Keratinocyte (primary cell): ENCODE measurements around the gene PTPN14. TPM values are rescaled to one million over a fixed set of nuclear protein-coding genes. Genes with fewer than 3 reads are reported as not detected.

Experiments used
- DNase-seq: peaks from one replicate; pipeline ENCODE4 v3.0.0-alpha.2; 2011; ENCODE audit warnings: low read depth, missing footprints, low spot score
- FAIRE-seq: peaks from 2 replicates; lab custom pipeline; 2011; peaks lifted over from hg19 to GRCh38; lab: Jason Lieb, UNC
- H2AFZ ChIP-seq: 2 replicates; pipeline ENCODE4 v1.6.0; 2012; ENCODE audit warnings: low read length, control low read depth, inconsistent platforms; ENCODE audit not compliant: control insufficient read depth
- H3K27ac ChIP-seq: 2 replicates; pipeline ENCODE4 v1.5.1; 2011; ENCODE audit warnings: low read length; ENCODE audit not compliant: control insufficient read depth, insufficient read depth
- H3K27me3 ChIP-seq: 3 replicates; pipeline ENCODE4 v1.6.0; 2011; ENCODE audit warnings: low read length; ENCODE audit not compliant: control insufficient read depth, insufficient read depth; ENCODE audit errors: extremely low read depth
- H3K36me3 ChIP-seq, 2 experiments: 2 replicates in 1 of 2; 3 replicates in 1 of 2; pipeline ENCODE4 v1.5.1; 2011; ENCODE audit warnings: low read length in 2 of 2, mild to moderate bottlenecking in 1 of 2; ENCODE audit not compliant: control insufficient read depth in 2 of 2, insufficient read depth in 2 of 2; ENCODE audit errors: extremely low read depth in 1 of 2
- H3K4me1 ChIP-seq: 3 replicates; pipeline ENCODE4 v1.5.1; 2011; ENCODE audit warnings: low read length; ENCODE audit not compliant: control insufficient read depth, insufficient read depth; ENCODE audit errors: extremely low read depth
- H3K4me2 ChIP-seq: 3 replicates; pipeline ENCODE4 v1.6.0; 2011; ENCODE audit warnings: low read depth, low read length; ENCODE audit not compliant: control insufficient read depth, insufficient read depth; ENCODE audit errors: extremely low read depth
- H3K4me3 ChIP-seq, 3 experiments: fragments of 200-600 bp in 1 of 3; sonication (generic) in 1 of 3; 2 replicates in 2 of 3; 3 replicates in 1 of 3; pipeline ENCODE4 v1.5.1; 2011 to 2016; ENCODE audit warnings: low read length in 3 of 3, mild to moderate bottlenecking in 3 of 3, control low read depth in 2 of 3, inconsistent platforms in 1 of 3, low read depth in 1 of 3, mixed read lengths in 1 of 3, mixed run types in 1 of 3, moderate library complexity in 1 of 3; ENCODE audit not compliant: control insufficient read depth in 2 of 3, insufficient read depth in 2 of 3; ENCODE audit errors: extremely low read depth in 1 of 3
- H3K79me2 ChIP-seq: 2 replicates; pipeline ENCODE4 v1.6.0; 2012; ENCODE audit warnings: low read length; ENCODE audit not compliant: control insufficient read depth, insufficient read depth
- H3K9ac ChIP-seq: 3 replicates; pipeline ENCODE4 v1.6.0; 2011; ENCODE audit warnings: low read length; ENCODE audit not compliant: control insufficient read depth, insufficient read depth; ENCODE audit errors: extremely low read depth
- H3K9me1 ChIP-seq: 3 replicates; pipeline ENCODE4 v1.6.0; 2011; ENCODE audit warnings: low read length; ENCODE audit not compliant: control insufficient read depth, insufficient read depth; ENCODE audit errors: extremely low read depth
- H3K9me3 ChIP-seq: 2 replicates; pipeline ENCODE4 v1.5.1; 2012; ENCODE audit warnings: low read depth, low read length; ENCODE audit not compliant: control insufficient read depth
- H4K20me1 ChIP-seq: 3 replicates; pipeline ENCODE4 v1.6.0; 2011; ENCODE audit warnings: low read length; ENCODE audit not compliant: control insufficient read depth, insufficient read depth; ENCODE audit errors: extremely low read depth
- CTCF ChIP-seq, 3 experiments: IDR thresholded peaks in 1 of 3; conservative IDR thresholded peaks in 1 of 3; optimal IDR thresholded peaks in 1 of 3; 2 replicates in 2 of 3; 3 replicates in 1 of 3; pipeline versions ENCODE3 to v1.5.1; 2011; ENCODE audit warnings: low read length in 3 of 3, mild to moderate bottlenecking in 3 of 3, moderate library complexity in 2 of 3, control low read depth in 1 of 3, inconsistent platforms in 1 of 3; ENCODE audit not compliant: insufficient read depth in 2 of 3; ENCODE audit errors: extremely low read depth in 1 of 3
- EZH2 ChIP-seq: IDR thresholded peaks from one replicate; pipeline ENCODE4 v1.6.1; 2012; ENCODE audit warnings: inconsistent platforms, mild to moderate bottlenecking, low read length, moderate library complexity
- dilution Hi-C: fragments of 300-500 bp; cut with MboI; formaldehyde crosslinking; loops from one replicate; pipeline ENCODE4 v1.7.0; 2020; ENCODE audit warnings: low sequenced_read_pairs; ENCODE audit not compliant: extremely low pct_ligation_motif_present
- polyA plus RNA-seq, 5 experiments: library from polyadenylated mRNA; depleted of rRNA in 3 of 5; stranded (reverse) in 3 of 5; stranded (forward) in 1 of 5; unstranded in 1 of 5; fragments of >200 nt; gene quantifications; 1 replicate in 1 of 5; 2 replicates in 3 of 5; 3 replicates in 1 of 5; pipeline versions ENCODE4 v1.2.1 to v1.2.3, GENCODE V29; 2011 to 2012; ENCODE audit warnings: missing spikeins in 2 of 5, low read depth in 1 of 5, low replicate concordance in 1 of 5

The PTPN14 gene
- polyA plus RNA-seq, 1 donor (not counting 4 experiments of a cell fraction or from before 2014, with no cell fraction given) = 29.9 TPM

- Histone ChIP-seq H3K27me3 (no peaks in the 10 kb centered on the region), H3K79me2 (peaks cover 100% of the 10 kb centered on the region), H3K9me1 (no peaks in the 10 kb centered on the region), H3K4me2 (no peak overlapping the region), H3K4me1 (peaks cover 36% of the 10 kb centered on the region), H3K9me3 (no peaks in the 10 kb centered on the region), H3K9ac (no peak overlapping the region), H4K20me1 (peaks cover 5% of the 10 kb centered on the region), H3K36me3 (peaks cover 0 to 5% of the 10 kb centered on the region in 2 experiments), H3K27ac (no peak overlapping the region), H2AFZ (no peak overlapping the region), H3K4me3 (no peak overlapping the region)
- DNase-seq (no peak), FAIRE-seq (no peak)
- TF ChIP-seq CTCF (optimal IDR thresholded peaks at IDR 0.05 in 1 of 3, IDR thresholded peaks at IDR 0.05 in 1 of 3, conservative IDR thresholded peaks at IDR 0.05 in 1 of 3; ENCODE audit: extremely low read depth in 1 of 3, insufficient read depth in 2 of 3, low read length in 3 of 3) = no peak
- TF ChIP-seq EZH2 = no peak
- dilution Hi-C loops = no loop called here
Observed at GRCh38 chr1:214514819-214515383, 36.5 kb downstream of the PTPN14 start.

GRCh38 chr1:214514032-214514818 is 37.2 kb downstream of the PTPN14 start:
- peaks cover 36% of the 10 kb centered on the region for H3K4me1 ChIP-seq
- H3K27ac ChIP-seq = no peak overlapping the region
- H3K9me1 ChIP-seq = no peaks in the 10 kb centered on the region
- no peaks in the 10 kb centered on the region for H3K27me3 ChIP-seq
- peaks cover 0 to 5% of the 10 kb centered on the region in 2 experiments for H3K36me3 ChIP-seq
- DNase-seq = no peak
- H3K9me3 ChIP-seq = no peaks in the 10 kb centered on the region
- H3K79me2 ChIP-seq = peaks cover 98% of the 10 kb centered on the region
- H3K4me2 ChIP-seq = no peak overlapping the region
- no peak for FAIRE-seq
- no peak overlapping the region for H3K4me3 ChIP-seq
- H2AFZ ChIP-seq = no peak overlapping the region
- TF ChIP-seq EZH2 (no peak), CTCF (optimal IDR thresholded peaks at IDR 0.05 in 1 of 3, IDR thresholded peaks at IDR 0.05 in 1 of 3, conservative IDR thresholded peaks at IDR 0.05 in 1 of 3; ENCODE audit: extremely low read depth in 1 of 3, insufficient read depth in 2 of 3, low read length in 3 of 3) (no peak)
- H4K20me1 ChIP-seq = peaks cover 5% of the 10 kb centered on the region
- H3K9ac ChIP-seq = no peak overlapping the region
- dilution Hi-C loops = no loop called here
